ENCODE data around the gene PXMP4. TPM values are rescaled to one million over a fixed set of nuclear protein-coding genes. Genes with fewer than 3 reads are reported as not detected.

The PXMP4 gene
- polyA plus RNA-seq, 2 of the 4 experiments (the other 2 are of a cell fraction), result 4.5 to 6.6 TPM

GRCh38 chr20:33674294-33675135 lies 45.6 kb downstream of the PXMP4 start, which contains the start of gene NECAB3 (continued):
- TF ChIP-seq ZSCAN20 (CRISPR knock-in tag; IDR thresholded peaks at IDR 0.05) (no peak), HDAC2 (IDR thresholded peaks at IDR 0.05) (no peak), HMGXB4 (CRISPR knock-in tag; IDR thresholded peaks at IDR 0.05; ENCODE audit: borderline replicate concordance) (no peak), USF2 (IDR thresholded peaks at IDR 0.05) (no peak), HES2 (IDR thresholded peaks at IDR 0.05) (no peak), JUN (IDR thresholded peaks at IDR 0.05) (peak in 1 of 2 experiments; percentile 78; a peak in 3 of 5 replicates), TP53 (CRISPR knock-in tag; IDR thresholded peaks at IDR 0.05) (peak; percentile 63; the same call in 1 of the 2 replicates), POLR2A (IDR thresholded peaks at IDR 0.05; ENCODE audit: low read length) (peak; percentile 86), E2F6 (IDR thresholded peaks at IDR 0.05; ENCODE audit: borderline replicate concordance, low read depth) (peak; percentile 40; the same call in 1 of the 2 replicates), ZNF302 (CRISPR knock-in tag; IDR thresholded peaks at IDR 0.05) (no peak), PBX3 (IDR thresholded peaks at IDR 0.05) (peak; percentile 54; the same call in 1 of the 2 replicates), POLR2AphosphoS2 (conservative IDR thresholded peaks at IDR 0.05; ENCODE audit: low read length) (0 out of 2 replicates have a peak, but pooled peaks have one; percentile 43), GATA3 (IDR thresholded peaks at IDR 0.05; ENCODE audit: borderline replicate concordance) (no peak), RFX5 (IDR thresholded peaks at IDR 0.05) (no peak), FOSB (CRISPR knock-in tag; IDR thresholded peaks at IDR 0.05) (no peak), MAX (IDR thresholded peaks at IDR 0.05) (no peak), CEBPB (IDR thresholded peaks at IDR 0.05) (no peak), EHF (CRISPR knock-in tag; IDR thresholded peaks at IDR 0.05) (no peak), KDM1A (IDR thresholded peaks at IDR 0.05; ENCODE audit: low read depth) (no peak)

- peak overlapping the region; percentile 82 for H3K4me2 ChIP-seq
- no peaks in the 10 kb centered on the region for H3K9me3 ChIP-seq
- H3K4me1 ChIP-seq, result peaks cover 23% of the 10 kb centered on the region
- peak overlapping the region; percentile 61 for H3K4me3 ChIP-seq
- H3K27ac ChIP-seq, result peak overlapping the region; percentile 76 to 94
- DNase-seq (ENCODE audit: low read depth in 1 of 2, low spot score in 1 of 2) (peak in 1 of 2 experiments; percentile 64), FAIRE-seq (no peak), ATAC-seq (peak; percentile 36 to 66)
- 14% methylated on average over 16 of the region's 29 CpGs for WGBS (ENCODE audit: missing lambda C conversion rate)
- CTCF ChIA-PET, result interaction anchor here (1.0 to 1.4 kb wide), 2 partner anchors 20 to 456 kb away, joined by 3 to 5 read pairs; no protein-coding TSS in a partner anchor
- TF ChIP-seq TP53 (CRISPR knock-in tag; IDR thresholded peaks at IDR 0.05) (no peak), ZNF302 (CRISPR knock-in tag; IDR thresholded peaks at IDR 0.05) (no peak), GATA3 (IDR thresholded peaks at IDR 0.05; ENCODE audit: borderline replicate concordance) (no peak), POLR2A (IDR thresholded peaks at IDR 0.05; ENCODE audit: low read length) (no peak), HMGXB4 (CRISPR knock-in tag; IDR thresholded peaks at IDR 0.05; ENCODE audit: borderline replicate concordance) (no peak), RFX5 (IDR thresholded peaks at IDR 0.05) (no peak), CHD4 (IDR thresholded peaks at IDR 0.05; ENCODE audit: borderline replicate concordance) (no peak), FOSL2 (IDR thresholded peaks at IDR 0.05) (no peak), FOSL2 (CRISPR knock-in tag; IDR thresholded peaks at IDR 0.05) (no peak), HOXA7 (CRISPR knock-in tag; IDR thresholded peaks at IDR 0.05) (no peak), ZSCAN20 (CRISPR knock-in tag; IDR thresholded peaks at IDR 0.05) (no peak), PHF8 (IDR thresholded peaks at IDR 0.05; ENCODE audit: borderline replicate concordance, low read depth) (no peak), ZC3H11A (IDR thresholded peaks at IDR 0.05) (no peak), BHLHE40 (IDR thresholded peaks at IDR 0.05; ENCODE audit: low read depth, low read length) (no peak), TFCP2L1 (CRISPR knock-in tag; IDR thresholded peaks at IDR 0.05) (no peak), ATOH8 (CRISPR knock-in tag; IDR thresholded peaks at IDR 0.05; ENCODE audit: low read depth) (no peak)
- POLR2A ChIA-PET, result interaction anchor here (1.5 kb wide), 1 partner anchor 10 kb away, joined by 3 read pairs; no protein-coding TSS in a partner anchor
Measured at GRCh38 chr20:33673410-33674293, 46.5 kb downstream of the PXMP4 start.

All from A549 (cell line).